ENCODE results near the gene GJC1.

The GJC1 gene

GRCh38 chr17:44846206-44846605 is 16.1 kb upstream of the GJC1 start:
- Histone ChIP-seq H3K9ac (ENCODE audit: low read depth, low read length) (no peak overlapping the region), H3K36me3 (ENCODE audit: insufficient read depth, low read length) (peaks cover 15% of the 10 kb centered on the region), H4K20me1 (ENCODE audit: insufficient read depth, low read length) (no peaks in the 10 kb centered on the region), H3K27ac (ENCODE audit: low read length) (no peak overlapping the region), H3K4me3 (ENCODE audit: low read depth in 1 of 2, low read length in 2 of 2) (no peak overlapping the region), H3K9me3 (ENCODE audit: insufficient read depth, low read length, severe bottlenecking) (no peaks in the 10 kb centered on the region), H3K4me2 (ENCODE audit: insufficient read depth, low read length) (no peak overlapping the region), H3K27me3 (ENCODE audit: insufficient read depth, low read length, poor library complexity) (no peaks in the 10 kb centered on the region), H3K4me1 (ENCODE audit: insufficient read depth, low read length) (no peaks in the 10 kb centered on the region), H3K79me2 (ENCODE audit: insufficient read depth, low read length) (no peaks in the 10 kb centered on the region), H2AFZ (ENCODE audit: low read depth, low read length) (no peak overlapping the region)
- ATAC-seq (ENCODE audit: insufficient read depth, low read depth) (no peak), DNase-seq (no peak)
- no peak for TF ChIP-seq EZH2 (IDR thresholded peaks at IDR 0.05; ENCODE audit: borderline replicate concordance, low read depth, low read length, severe bottlenecking)
- TF ChIP-seq CTCF (IDR thresholded peaks at IDR 0.05; ENCODE audit: borderline replicate concordance, extremely low read depth, low read length, poor library complexity, severe bottlenecking) = no peak

- Histone ChIP-seq H3K79me2 (ENCODE audit: insufficient read depth, low read length) (no peaks in the 10 kb centered on the region), H3K27ac (ENCODE audit: low read length) (no peak overlapping the region), H3K4me3 (ENCODE audit: low read depth in 1 of 2, low read length in 2 of 2) (no peak overlapping the region), H3K4me1 (ENCODE audit: insufficient read depth, low read length) (peaks cover 3% of the 10 kb centered on the region; the same call in 1 of the 2 replicates), H3K27me3 (ENCODE audit: insufficient read depth, low read length, poor library complexity) (no peaks in the 10 kb centered on the region), H4K20me1 (ENCODE audit: insufficient read depth, low read length) (no peaks in the 10 kb centered on the region), H3K36me3 (ENCODE audit: insufficient read depth, low read length) (no peaks in the 10 kb centered on the region; the same call in 1 of the 2 replicates), H3K9ac (ENCODE audit: low read depth, low read length) (no peak overlapping the region), H2AFZ (ENCODE audit: low read depth, low read length) (no peak overlapping the region), H3K4me2 (ENCODE audit: insufficient read depth, low read length) (no peak overlapping the region), H3K9me3 (ENCODE audit: insufficient read depth, low read length, severe bottlenecking) (no peaks in the 10 kb centered on the region)
- TF ChIP-seq CTCF (IDR thresholded peaks at IDR 0.05; ENCODE audit: borderline replicate concordance, extremely low read depth, low read length, poor library complexity, severe bottlenecking) (no peak), EZH2 (IDR thresholded peaks at IDR 0.05; ENCODE audit: borderline replicate concordance, low read depth, low read length, severe bottlenecking) (no peak)
- no peak for DNase-seq
- ATAC-seq (ENCODE audit: insufficient read depth, low read depth) = no peak
These were observed 14.3 kb upstream of the GJC1 start for GRCh38 chr17:44844390-44844830.

GRCh38 chr17:44842748-44843147 is 12.7 kb upstream of the GJC1 start:
- H3K4me2 ChIP-seq (ENCODE audit: insufficient read depth, low read length) = no peak overlapping the region
- no peaks in the 10 kb centered on the region for H4K20me1 ChIP-seq (ENCODE audit: insufficient read depth, low read length)
- no peak for DNase-seq
- no peak for ATAC-seq (ENCODE audit: insufficient read depth, low read depth)
- no peak overlapping the region for H2AFZ ChIP-seq (ENCODE audit: low read depth, low read length)
- H3K9ac ChIP-seq (ENCODE audit: low read depth, low read length) = no peak overlapping the region
- no peaks in the 10 kb centered on the region for H3K27me3 ChIP-seq (ENCODE audit: insufficient read depth, low read length, poor library complexity)
- H3K9me3 ChIP-seq (ENCODE audit: insufficient read depth, low read length, severe bottlenecking) = no peaks in the 10 kb centered on the region
- no peak overlapping the region for H3K4me3 ChIP-seq (ENCODE audit: low read depth in 1 of 2, low read length in 2 of 2)
- peaks cover 3% of the 10 kb centered on the region; the same call in 1 of the 2 replicates for H3K4me1 ChIP-seq (ENCODE audit: insufficient read depth, low read length)
- no peaks in the 10 kb centered on the region for H3K79me2 ChIP-seq (ENCODE audit: insufficient read depth, low read length)
- no peaks in the 10 kb centered on the region for H3K36me3 ChIP-seq (ENCODE audit: insufficient read depth, low read length)
- no peak overlapping the region for H3K27ac ChIP-seq (ENCODE audit: low read length)
- no peak for TF ChIP-seq EZH2 (IDR thresholded peaks at IDR 0.05; ENCODE audit: borderline replicate concordance, low read depth, low read length, severe bottlenecking)

- DNase-seq (no peak), ATAC-seq (ENCODE audit: insufficient read depth, low read depth) (no peak)
- Histone ChIP-seq H2AFZ (ENCODE audit: low read depth, low read length) (no peak overlapping the region), H4K20me1 (ENCODE audit: insufficient read depth, low read length) (no peaks in the 10 kb centered on the region), H3K4me2 (ENCODE audit: insufficient read depth, low read length) (no peak overlapping the region), H3K36me3 (ENCODE audit: insufficient read depth, low read length) (no peaks in the 10 kb centered on the region), H3K27me3 (ENCODE audit: insufficient read depth, low read length, poor library complexity) (no peaks in the 10 kb centered on the region), H3K79me2 (ENCODE audit: insufficient read depth, low read length) (no peaks in the 10 kb centered on the region), H3K9me3 (ENCODE audit: insufficient read depth, low read length, severe bottlenecking) (no peaks in the 10 kb centered on the region), H3K4me3 (ENCODE audit: low read depth in 1 of 2, low read length in 2 of 2) (no peak overlapping the region), H3K9ac (ENCODE audit: low read depth, low read length) (no peak overlapping the region), H3K4me1 (ENCODE audit: insufficient read depth, low read length) (peaks cover 3% of the 10 kb centered on the region; the same call in 1 of the 2 replicates), H3K27ac (ENCODE audit: low read length) (no peak overlapping the region)
- TF ChIP-seq EZH2 (IDR thresholded peaks at IDR 0.05; ENCODE audit: borderline replicate concordance, low read depth, low read length, severe bottlenecking) = no peak
- no peak for TF ChIP-seq CTCF (IDR thresholded peaks at IDR 0.05; ENCODE audit: borderline replicate concordance, extremely low read depth, low read length, poor library complexity, severe bottlenecking)
These were observed 10.8 kb upstream of the GJC1 start for GRCh38 chr17:44840936-44841335.

Data from DND-41 (cell line).